Measurements from ENCODE around the gene CNOT1. TPM values are rescaled to one million over a fixed set of nuclear protein-coding genes. Genes with fewer than 3 reads are reported as not detected.

Gene CNOT1
- total and polyA plus RNA-seq, 2 of the 4 experiments (the other 2 are of a cell fraction), result 85.5 to 357 TPM

- TF ChIP-seq RAD21 (IDR thresholded peaks at IDR 0.05; ENCODE audit: low read length) (no peak), BHLHE40 (IDR thresholded peaks at IDR 0.05; ENCODE audit: low read depth, low read length) (no peak), MAZ (IDR thresholded peaks at IDR 0.05; ENCODE audit: borderline replicate concordance, low read depth, low read length) (no peak)
Observed at GRCh38 chr16:58536278-58536677, 93.3 kb downstream of the CNOT1 start (continued).

- no peak overlapping the region for H3K9ac ChIP-seq (ENCODE audit: low read depth, low read length)
- no peak for DNase-seq
- H3K9me1 ChIP-seq (ENCODE audit: insufficient read depth, low read length), result no peaks in the 10 kb centered on the region
- dilution Hi-C loops (cut with HindIII; ENCODE audit: low sequenced_read_pairs, unreplicated experiment), result no loop called here
- no peak overlapping the region for H3K4me3 ChIP-seq (ENCODE audit: insufficient read depth, low read depth, low read length)
- no peak overlapping the region for H2AFZ ChIP-seq (replicated peaks; ENCODE audit: low read length, poor library complexity)
- H3K4me1 ChIP-seq (ENCODE audit: control insufficient read depth, insufficient read depth, low read length), result no peaks in the 10 kb centered on the region
- peaks cover 66% of the 10 kb centered on the region for H3K36me3 ChIP-seq (ENCODE audit: control insufficient read depth, insufficient read depth, low read length)
- in situ Hi-C loops (cut with MboI; ENCODE audit: low sequenced_read_pairs), result no loop called here
- no peak for ATAC-seq (ENCODE audit: low read depth)
- WGBS, 2 experiments (ENCODE audit: extremely low coverage in 2 of 2, insufficient read length in 1 of 2), result 100% methylated on average over 1 of the region's 3 CpGs; no CpG with 5 or more reads in 1 of the 2 experiments
- H3K79me1 ChIP-seq (ENCODE audit: low read depth in 1 of 2, low read length in 2 of 2), result peaks cover 5 to 17% of the 10 kb centered on the region in 2 experiments; a peak in 3 of 4 replicates
- H3K4me2 ChIP-seq (ENCODE audit: low read depth, low read length), result no peak overlapping the region
- H3K4ac ChIP-seq (ENCODE audit: low read depth, low read length), result no peak overlapping the region
- ChIA-PET CTCF (no interaction called here), POLR2A (ENCODE audit: unreplicated experiment) (no interaction called here)
- TF ChIP-seq BHLHE40 (IDR thresholded peaks at IDR 0.05; ENCODE audit: low read depth, low read length), result no peak
- no peak for TF ChIP-seq CEBPB (IDR thresholded peaks at IDR 0.05; ENCODE audit: low read depth, low read length)
- no peak for TF ChIP-seq CTCF (conservative IDR thresholded peaks at IDR 0.05; ENCODE audit: low read depth, low read length)
- no peak for TF ChIP-seq MAFK (IDR thresholded peaks at IDR 0.05; ENCODE audit: low read depth, low read length)
- TF ChIP-seq CHD1 (IDR thresholded peaks at IDR 0.05; ENCODE audit: low read depth, low read length), result no peak
- TF ChIP-seq RFX5 (IDR thresholded peaks at IDR 0.05; ENCODE audit: low read depth, low read length), result no peak
- no peak for TF ChIP-seq ELK1 (IDR thresholded peaks at IDR 0.05; ENCODE audit: borderline replicate concordance, low read depth, low read length)
- no peak for TF ChIP-seq SMC3 (IDR thresholded peaks at IDR 0.05; ENCODE audit: low read depth, low read length)
- no peak for TF ChIP-seq POLR2A (IDR thresholded peaks at IDR 0.05; ENCODE audit: low read depth, low read length)
- no peak for TF ChIP-seq NFE2L2 (IDR thresholded peaks at IDR 0.05; ENCODE audit: low read depth, low read length)
- H3K27me3 ChIP-seq (ENCODE audit: control insufficient read depth, insufficient read depth, low read length), result no peaks in the 10 kb centered on the region
- H4K20me1 ChIP-seq (ENCODE audit: insufficient read depth, low read length), result no peaks in the 10 kb centered on the region; the same call in 1 of the 2 replicates
- H3K23ac ChIP-seq (ENCODE audit: low read depth, low read length), result no peak overlapping the region
- BruUV-seq (replicated peaks), result no TSS peak
- H2BK120ac ChIP-seq (ENCODE audit: low read depth, low read length), result no peak overlapping the region
- no peak overlapping the region for H3K18ac ChIP-seq (ENCODE audit: low read depth, low read length)
- no peak overlapping the region for H3K14ac ChIP-seq (replicated peaks; ENCODE audit: low read depth, low read length)
- H3K56ac ChIP-seq (ENCODE audit: extremely low read depth, insufficient read depth, low read length), result no peak overlapping the region
- H2BK5ac ChIP-seq (ENCODE audit: low read depth, low read length, poor library complexity, severe bottlenecking), result no peak overlapping the region
- no peak overlapping the region for H2AK5ac ChIP-seq (ENCODE audit: low read depth, low read length)
- no peak overlapping the region for H2AK9ac ChIP-seq (replicated peaks; ENCODE audit: low read depth, low read length, poor library complexity)
- intact Hi-C loops (cut with micrococcal nuclease), result loop anchor here (2.0 kb wide), 1 partner anchor 14 kb away; no protein-coding TSS in a partner anchor
- no peak overlapping the region for H4K5ac ChIP-seq (ENCODE audit: low read depth, low read length)
- H3K9me3 ChIP-seq (ENCODE audit: control insufficient read depth, insufficient read depth, low read length), result no peaks in the 10 kb centered on the region
- H3K27ac ChIP-seq (ENCODE audit: insufficient read depth, low read length), result no peak overlapping the region
- no peak overlapping the region for H2BK20ac ChIP-seq (ENCODE audit: low read depth, low read length)
- no peak overlapping the region for H4K8ac ChIP-seq (ENCODE audit: low read depth in 2 of 2, low read length in 2 of 2)
- H4K91ac ChIP-seq (ENCODE audit: insufficient read depth, low read depth, low read length), result no peak overlapping the region
- H2BK15ac ChIP-seq (ENCODE audit: low read depth, low read length), result no peak overlapping the region
Observed at GRCh38 chr16:58535100-58535499, 94.5 kb downstream of the CNOT1 start.

Measured in IMR-90 (cell line).